ENCODE data around the gene ZNF853.
"Not testable (repeated sequence)": the region's sequence is repeated elsewhere in the genome, so short reads cannot be mapped to it uniquely, and the experiment has no call there.

Gene ZNF853

GRCh38 chr7:6670851-6671250 lies 55.4 kb downstream of the ZNF853 start:
- H3K27ac ChIP-seq (ENCODE audit: low read depth, low read length); H3K9ac ChIP-seq (ENCODE audit: low read depth in 1 of 2, low read length in 2 of 2); H3K4me1 ChIP-seq (ENCODE audit: control insufficient read depth in 1 of 2, insufficient read depth in 2 of 2, low read length in 2 of 2); H3K4me3 ChIP-seq (ENCODE audit: low read depth in 1 of 2, low read length in 2 of 2); H3K36me3 ChIP-seq (ENCODE audit: control insufficient read depth in 1 of 2, insufficient read depth in 2 of 2, low read length in 2 of 2); H3K27me3 ChIP-seq (ENCODE audit: control insufficient read depth in 1 of 2, insufficient read depth in 2 of 2, low read length in 2 of 2): not testable (repeated sequence)
- H3K9me3 ChIP-seq (ENCODE audit: control insufficient read depth in 1 of 2, low read length in 2 of 2) = peaks cover 30 to 47% of the 10 kb centered on the region in 2 donors
